ENCODE data around the gene TANK.

Gene TANK

DNA sequence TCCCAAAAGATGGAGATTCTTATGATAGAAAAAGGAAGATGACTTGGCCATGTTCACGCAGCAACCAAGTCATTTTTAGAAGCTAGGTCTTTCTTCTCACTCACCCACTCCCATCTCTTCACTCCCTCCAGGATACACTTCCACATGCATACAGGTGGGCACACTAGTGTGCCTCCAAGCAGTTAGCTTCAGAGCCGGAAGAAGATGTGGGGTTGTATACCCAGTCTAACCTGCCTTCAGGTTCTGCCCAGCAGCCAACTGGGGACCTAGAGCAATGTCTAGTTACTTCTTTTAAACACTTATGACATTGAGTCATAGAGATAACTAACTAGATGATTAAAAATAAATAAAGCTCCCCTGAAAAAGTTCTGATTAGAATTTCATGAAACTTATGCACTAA lies 21.8 kb upstream of the TANK start:
- Histone ChIP-seq H3K27me3 (ENCODE audit: insufficient read depth, poor library complexity, severe bottlenecking) (no peaks in the 10 kb centered on the region), H3K36me3 (ENCODE audit: low read depth) (no peaks in the 10 kb centered on the region), H3K9me3 (ENCODE audit: severe bottlenecking) (no peaks in the 10 kb centered on the region), H3K4me3 (ENCODE audit: severe bottlenecking) (no peak overlapping the region), H3K4me1 (ENCODE audit: insufficient read depth, poor library complexity, severe bottlenecking) (peaks cover 23% of the 10 kb centered on the region), H3K27ac (ENCODE audit: poor library complexity, severe bottlenecking) (no peak overlapping the region)
- no peak for DNase-seq (ENCODE audit: low spot score)
- no peak for ATAC-seq (ENCODE audit: low read depth)
- TF ChIP-seq, protein P1, sequence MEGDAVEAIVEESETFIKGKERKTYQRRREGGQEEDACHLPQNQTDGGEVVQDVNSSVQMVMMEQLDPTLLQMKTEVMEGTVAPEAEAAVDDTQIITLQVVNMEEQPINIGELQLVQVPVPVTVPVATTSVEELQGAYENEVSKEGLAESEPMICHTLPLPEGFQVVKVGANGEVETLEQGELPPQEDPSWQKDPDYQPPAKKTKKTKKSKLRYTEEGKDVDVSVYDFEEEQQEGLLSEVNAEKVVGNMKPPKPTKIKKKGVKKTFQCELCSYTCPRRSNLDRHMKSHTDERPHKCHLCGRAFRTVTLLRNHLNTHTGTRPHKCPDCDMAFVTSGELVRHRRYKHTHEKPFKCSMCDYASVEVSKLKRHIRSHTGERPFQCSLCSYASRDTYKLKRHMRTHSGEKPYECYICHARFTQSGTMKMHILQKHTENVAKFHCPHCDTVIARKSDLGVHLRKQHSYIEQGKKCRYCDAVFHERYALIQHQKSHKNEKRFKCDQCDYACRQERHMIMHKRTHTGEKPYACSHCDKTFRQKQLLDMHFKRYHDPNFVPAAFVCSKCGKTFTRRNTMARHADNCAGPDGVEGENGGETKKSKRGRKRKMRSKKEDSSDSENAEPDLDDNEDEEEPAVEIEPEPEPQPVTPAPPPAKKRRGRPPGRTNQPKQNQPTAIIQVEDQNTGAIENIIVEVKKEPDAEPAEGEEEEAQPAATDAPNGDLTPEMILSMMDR (IDR thresholded peaks at IDR 0.05; ENCODE audit: poor library complexity, severe bottlenecking): no peak

DNA sequence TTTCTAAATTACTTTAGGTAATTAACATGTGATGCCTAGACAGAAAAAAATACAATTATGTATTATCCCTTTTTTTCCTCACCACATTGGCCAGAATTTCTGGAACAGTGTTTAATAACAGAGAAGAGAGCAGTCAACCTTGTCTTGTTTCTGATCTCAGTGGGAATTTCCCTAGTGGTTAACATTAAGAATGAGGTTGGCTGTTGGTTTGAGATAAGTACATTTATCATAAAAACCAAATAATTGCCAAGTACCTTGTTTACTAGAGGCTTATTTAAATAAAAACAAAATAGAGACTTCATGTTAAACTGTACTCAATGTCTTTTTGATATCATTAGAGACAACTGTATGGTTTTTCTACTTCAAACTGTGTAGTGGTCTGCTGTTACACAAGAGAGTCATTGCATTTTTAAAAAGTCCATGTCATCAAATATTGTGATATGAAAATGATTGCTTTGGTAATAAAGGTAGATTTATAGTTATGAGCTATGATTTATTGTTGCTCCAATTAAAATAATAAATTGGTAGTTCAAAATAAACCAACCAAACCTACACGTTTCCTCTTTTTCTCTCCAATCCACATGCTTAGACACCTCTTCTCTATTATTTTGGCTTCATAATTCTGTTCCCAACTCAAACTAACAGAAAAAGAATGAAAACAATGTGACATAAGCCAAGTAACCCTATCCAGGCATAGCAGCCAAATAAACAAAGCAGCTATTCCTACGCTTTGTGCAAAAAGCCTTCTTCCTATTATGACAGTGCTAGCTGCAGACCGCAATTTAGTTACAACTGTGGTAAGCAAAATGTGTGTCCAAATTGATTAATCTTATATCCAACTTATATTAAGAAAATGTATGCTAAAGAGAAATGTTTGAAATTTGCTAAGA lies 20.9 kb upstream of the TANK start:
- Histone ChIP-seq H3K4me1 (ENCODE audit: insufficient read depth, poor library complexity, severe bottlenecking) (peaks cover 22% of the 10 kb centered on the region), H3K4me3 (ENCODE audit: severe bottlenecking) (no peak overlapping the region), H3K9me3 (ENCODE audit: severe bottlenecking) (no peaks in the 10 kb centered on the region), H3K36me3 (ENCODE audit: low read depth) (no peaks in the 10 kb centered on the region), H3K27me3 (ENCODE audit: insufficient read depth, poor library complexity, severe bottlenecking) (no peaks in the 10 kb centered on the region), H3K27ac (ENCODE audit: poor library complexity, severe bottlenecking) (no peak overlapping the region)
- TF ChIP-seq, protein P1 (IDR thresholded peaks at IDR 0.05; ENCODE audit: poor library complexity, severe bottlenecking): no peak
- no peak for ATAC-seq (ENCODE audit: low read depth)
- no peak for DNase-seq (ENCODE audit: low spot score)

DNA sequence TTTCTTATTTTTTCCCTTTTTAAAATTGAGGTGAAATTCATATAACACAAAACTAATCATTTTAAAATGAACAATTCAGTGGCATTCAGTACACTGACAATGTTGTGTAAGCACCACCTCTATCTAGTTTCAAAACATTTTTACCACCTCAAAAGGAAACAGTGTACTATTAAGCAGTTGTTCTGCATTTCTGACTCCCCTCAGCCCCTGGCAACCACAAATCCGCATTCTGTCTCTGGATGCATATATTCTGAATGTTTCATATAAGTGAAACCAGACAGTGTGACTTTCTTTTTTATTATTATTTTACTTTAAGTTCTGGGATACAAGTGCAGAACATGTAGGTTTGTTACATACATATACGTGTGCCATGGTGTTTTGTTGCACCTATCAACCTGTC lies 19.2 kb upstream of the TANK start:
- no peak overlapping the region for H3K4me3 ChIP-seq (ENCODE audit: severe bottlenecking)
- H3K27ac ChIP-seq (ENCODE audit: poor library complexity, severe bottlenecking): no peak overlapping the region
- H3K36me3 ChIP-seq (ENCODE audit: low read depth): no peaks in the 10 kb centered on the region
- H3K9me3 ChIP-seq (ENCODE audit: severe bottlenecking): no peaks in the 10 kb centered on the region
- no peak for ATAC-seq (ENCODE audit: low read depth)
- H3K4me1 ChIP-seq (ENCODE audit: insufficient read depth, poor library complexity, severe bottlenecking): peaks cover 10% of the 10 kb centered on the region
- no peaks in the 10 kb centered on the region for H3K27me3 ChIP-seq (ENCODE audit: insufficient read depth, poor library complexity, severe bottlenecking)
- TF ChIP-seq, protein P1 (IDR thresholded peaks at IDR 0.05; ENCODE audit: poor library complexity, severe bottlenecking): no peak
- no peak for DNase-seq (ENCODE audit: low spot score)

DNA sequence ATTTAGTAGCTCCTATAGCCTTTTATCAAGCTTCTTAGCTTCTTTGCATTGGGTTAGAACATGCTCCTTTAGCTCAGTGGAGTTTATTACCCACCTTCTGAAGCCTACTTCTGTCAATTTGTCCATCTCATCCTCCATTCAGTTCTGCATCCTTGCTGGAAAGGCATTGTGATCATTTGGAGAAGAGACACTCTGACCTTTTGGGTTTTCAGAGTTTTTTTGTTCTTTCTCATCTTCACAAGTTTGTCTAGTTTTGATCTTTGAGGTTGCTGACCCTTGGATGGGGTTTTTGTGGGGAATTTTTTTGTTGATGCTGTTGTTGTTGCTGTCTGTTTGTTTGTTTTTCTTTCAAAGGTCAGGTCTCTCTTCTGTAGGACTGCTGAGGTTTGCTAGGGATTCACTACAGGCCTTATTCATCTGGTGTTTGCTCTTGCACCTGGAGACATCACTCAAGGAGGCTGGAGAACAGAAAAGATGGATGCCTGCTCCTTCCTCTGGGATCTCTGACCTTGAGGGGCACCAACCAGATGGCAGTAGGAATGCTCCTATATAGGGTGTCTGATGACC lies 13.9 kb upstream of the TANK start:
- Histone ChIP-seq H3K4me1 (ENCODE audit: insufficient read depth, poor library complexity, severe bottlenecking) (no peaks in the 10 kb centered on the region), H3K27me3 (ENCODE audit: insufficient read depth, poor library complexity, severe bottlenecking) (no peaks in the 10 kb centered on the region), H3K4me3 (ENCODE audit: severe bottlenecking) (no peak overlapping the region), H3K9me3 (ENCODE audit: severe bottlenecking) (peaks cover 9% of the 10 kb centered on the region), H3K36me3 (ENCODE audit: low read depth) (no peaks in the 10 kb centered on the region), H3K27ac (ENCODE audit: poor library complexity, severe bottlenecking) (no peak overlapping the region)
- ATAC-seq (ENCODE audit: low read depth) (no peak), DNase-seq (ENCODE audit: low spot score) (no peak)
- TF ChIP-seq, protein P1 (IDR thresholded peaks at IDR 0.05; ENCODE audit: poor library complexity, severe bottlenecking): no peak

DNA sequence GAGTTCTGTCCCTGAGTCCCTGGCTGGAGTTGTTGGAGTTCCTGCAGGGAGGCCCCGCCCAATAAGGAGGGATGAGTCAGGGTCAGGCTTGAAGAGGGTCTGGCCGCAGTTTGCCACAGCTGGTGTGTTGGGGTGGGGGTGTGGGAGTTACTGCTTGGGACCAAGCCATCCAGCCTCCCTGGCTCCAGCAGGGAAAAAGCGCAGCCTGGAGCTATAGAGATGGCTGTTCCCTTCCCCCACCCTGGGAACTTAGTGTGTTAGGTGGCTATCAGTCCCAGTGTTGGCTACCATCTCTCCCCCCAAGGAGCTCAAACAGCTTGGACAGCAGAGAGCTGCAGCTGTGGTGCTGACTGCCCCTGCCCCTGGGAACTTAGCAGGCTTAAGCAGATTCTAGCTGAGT lies 13.2 kb upstream of the TANK start:
- H3K9me3 ChIP-seq (ENCODE audit: severe bottlenecking): peaks cover 12% of the 10 kb centered on the region
- no peak overlapping the region for H3K27ac ChIP-seq (ENCODE audit: poor library complexity, severe bottlenecking)
- H3K4me1 ChIP-seq (ENCODE audit: insufficient read depth, poor library complexity, severe bottlenecking): no peaks in the 10 kb centered on the region
- H3K27me3 ChIP-seq (ENCODE audit: insufficient read depth, poor library complexity, severe bottlenecking): no peaks in the 10 kb centered on the region
- ATAC-seq (ENCODE audit: low read depth) (no peak), DNase-seq (ENCODE audit: low spot score) (no peak)
- TF ChIP-seq, protein P1 (IDR thresholded peaks at IDR 0.05; ENCODE audit: poor library complexity, severe bottlenecking): no peak
- H3K4me3 ChIP-seq (ENCODE audit: severe bottlenecking): no peak overlapping the region
- H3K36me3 ChIP-seq (ENCODE audit: low read depth): no peaks in the 10 kb centered on the region
